HG03064 (cell line): ENCODE results near the gene ZBTB9.

Experiments
- ATAC-seq: cut with Tn5 transposase; IDR thresholded peaks from one replicate; pipeline ENCODE4 v1.9.1; 2021; ENCODE audit warnings: low read depth; ENCODE audit not compliant: unreplicated experiment

ZBTB9 gene

DNA sequence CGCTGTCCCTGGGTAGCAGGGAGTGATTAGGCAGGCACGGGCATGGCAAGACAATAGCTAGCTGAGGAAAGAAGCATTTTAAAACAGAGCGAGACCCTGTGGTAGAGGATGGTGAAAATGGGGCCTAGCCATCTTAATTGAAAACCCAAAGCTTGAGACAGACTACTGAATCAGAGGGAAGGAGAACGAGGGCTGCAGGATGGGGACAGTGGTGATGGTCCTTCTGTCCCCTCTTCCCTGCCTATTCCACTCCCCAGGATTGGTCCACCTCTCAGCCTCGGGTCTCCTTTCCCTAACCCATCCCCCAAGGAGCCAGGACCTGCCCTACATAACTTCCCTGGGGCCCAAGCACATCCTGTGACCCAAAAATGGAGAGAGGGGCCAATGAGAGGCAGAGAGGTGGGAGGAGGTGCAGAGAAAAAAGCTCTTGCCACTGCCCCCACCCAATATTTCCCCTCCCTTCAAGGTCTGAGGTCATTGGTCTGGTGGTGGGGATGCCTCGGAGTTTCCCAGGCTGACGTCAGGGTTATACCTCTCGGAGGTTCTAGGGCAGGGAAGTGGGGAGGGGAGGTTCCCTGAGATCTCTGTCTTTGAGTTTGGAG, 35.6 kb upstream of the ZBTB9 start:
- ATAC-seq, result no peak

DNA sequence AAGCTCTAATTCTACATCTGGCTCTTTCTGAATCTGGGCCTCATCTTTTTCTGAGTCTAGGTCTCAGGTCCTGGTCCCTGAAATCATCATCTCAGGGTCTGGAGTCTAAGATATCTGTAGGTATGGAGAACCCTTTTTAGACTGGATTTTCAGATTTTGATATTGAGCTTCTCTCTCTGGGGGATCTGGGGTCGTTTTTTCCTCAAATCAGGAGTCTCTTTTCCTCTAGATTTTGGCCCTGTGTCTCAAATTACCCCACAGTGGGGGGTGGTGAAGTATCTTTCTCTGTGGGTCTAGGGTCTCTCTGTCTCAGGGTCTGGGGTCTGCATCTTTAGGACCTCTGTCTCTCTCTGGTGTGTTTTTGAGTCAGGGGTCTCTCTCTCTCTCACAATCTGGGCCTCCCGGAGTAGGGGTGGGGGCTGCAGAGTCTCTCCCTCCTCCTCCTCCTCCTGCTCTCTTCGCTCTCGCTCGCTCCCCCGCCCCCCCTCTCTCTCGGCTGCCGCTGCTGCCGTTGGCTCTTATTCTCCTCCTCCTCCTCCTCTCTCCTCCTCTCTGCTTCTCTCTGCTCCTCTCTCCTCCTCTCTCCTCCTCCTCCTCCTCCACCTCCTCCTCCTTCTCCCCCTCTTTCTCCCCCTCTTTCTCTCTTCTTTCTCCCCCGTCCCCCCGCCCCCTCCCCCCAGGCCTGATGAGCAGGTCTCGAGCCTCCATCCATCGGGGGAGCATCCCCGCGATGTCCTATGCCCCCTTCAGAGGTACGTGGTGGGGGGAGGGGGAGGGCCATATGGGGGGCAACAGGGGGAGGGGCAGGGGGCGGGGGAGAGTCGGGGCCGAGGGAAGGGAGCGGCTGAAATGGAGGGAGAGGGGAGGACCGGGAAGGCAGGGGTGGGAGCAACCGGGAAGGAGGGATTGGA, 34.5 kb upstream of the ZBTB9 start, which contains the start of gene SYNGAP1:
Gene SYNGAP1, plus strand, starts transcription at position 486 of the 911 bp plus-strand sequence. Its CDS starts 200 bp downstream, at position 686.
- no peak for ATAC-seq

DNA sequence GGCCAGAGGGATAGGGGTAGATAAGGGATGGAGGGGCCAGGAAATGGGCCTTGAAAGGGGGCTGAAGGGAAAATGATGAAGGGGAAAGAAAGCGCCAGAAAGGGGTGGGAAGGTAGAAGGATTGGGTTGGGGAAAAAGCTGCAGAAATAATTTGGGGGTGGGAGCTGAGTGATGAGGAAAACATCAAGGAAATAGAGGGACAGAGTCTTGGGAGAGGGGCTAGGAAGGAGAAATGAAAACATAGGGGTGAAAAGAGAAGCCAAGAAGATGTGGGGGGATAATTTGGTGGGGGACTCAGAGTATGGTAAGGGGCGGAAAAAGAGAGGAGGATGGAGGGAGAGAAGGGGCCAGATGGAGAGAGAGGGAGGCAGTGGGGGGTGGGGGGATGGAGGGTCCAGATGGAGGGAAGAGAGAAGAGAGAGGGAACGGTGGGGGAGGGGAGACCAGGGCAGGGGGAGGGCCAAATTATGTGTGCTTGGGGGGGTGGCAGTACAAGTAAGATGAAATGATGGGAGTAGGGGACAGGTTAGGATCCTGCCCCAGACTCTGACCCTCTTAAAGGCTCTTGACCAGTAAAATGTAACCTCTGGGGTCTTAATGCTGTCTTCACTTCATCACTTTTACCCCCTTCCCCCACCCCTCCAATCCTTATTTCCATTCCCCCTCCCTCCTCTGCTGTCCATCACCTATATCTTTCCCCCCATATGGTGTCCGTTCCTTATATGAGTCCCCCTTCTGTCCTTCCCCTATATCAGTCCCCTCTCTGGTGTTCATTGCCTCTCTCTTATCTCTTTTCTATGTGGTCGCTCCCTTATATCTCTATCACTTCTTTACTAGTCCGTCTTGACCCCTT, 33.7 kb upstream of the ZBTB9 start:
- ATAC-seq, result no peak

DNA sequence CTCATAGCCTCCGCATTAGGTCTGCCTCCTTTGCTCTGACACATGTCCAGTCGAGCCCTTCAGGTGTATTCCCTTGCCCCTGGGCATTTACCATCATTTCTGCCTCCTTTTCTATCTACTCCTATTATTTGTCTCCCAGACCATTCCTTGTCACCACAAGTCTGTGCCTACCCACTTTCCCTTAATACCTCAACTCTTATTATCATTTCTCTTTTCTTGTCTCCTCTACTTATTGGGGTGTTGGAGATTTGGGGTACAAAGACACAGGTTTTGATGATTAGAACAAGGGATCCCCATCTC, 33.1 kb upstream of the ZBTB9 start:
- ATAC-seq, result no peak

DNA sequence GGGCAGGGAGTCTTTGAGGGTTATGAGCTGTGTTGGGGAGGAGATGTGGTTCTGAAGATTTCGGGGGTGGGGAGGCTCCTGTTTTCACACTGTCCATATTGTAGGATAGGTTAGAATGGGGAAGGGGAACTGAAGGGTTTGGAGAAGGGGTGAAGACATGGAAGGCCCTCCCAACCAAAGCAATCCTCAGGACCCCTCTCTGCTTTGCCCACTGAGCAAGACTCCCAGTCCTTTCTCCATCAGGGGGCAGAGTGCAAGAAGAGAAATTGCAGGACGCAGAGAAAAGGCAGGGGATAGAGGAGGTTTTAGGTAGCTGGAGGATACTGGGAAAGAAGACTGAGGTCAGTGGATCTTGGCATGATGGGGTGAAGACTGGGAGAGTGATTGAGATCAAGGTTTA, 30.6 kb upstream of the ZBTB9 start:
- no peak for ATAC-seq

DNA sequence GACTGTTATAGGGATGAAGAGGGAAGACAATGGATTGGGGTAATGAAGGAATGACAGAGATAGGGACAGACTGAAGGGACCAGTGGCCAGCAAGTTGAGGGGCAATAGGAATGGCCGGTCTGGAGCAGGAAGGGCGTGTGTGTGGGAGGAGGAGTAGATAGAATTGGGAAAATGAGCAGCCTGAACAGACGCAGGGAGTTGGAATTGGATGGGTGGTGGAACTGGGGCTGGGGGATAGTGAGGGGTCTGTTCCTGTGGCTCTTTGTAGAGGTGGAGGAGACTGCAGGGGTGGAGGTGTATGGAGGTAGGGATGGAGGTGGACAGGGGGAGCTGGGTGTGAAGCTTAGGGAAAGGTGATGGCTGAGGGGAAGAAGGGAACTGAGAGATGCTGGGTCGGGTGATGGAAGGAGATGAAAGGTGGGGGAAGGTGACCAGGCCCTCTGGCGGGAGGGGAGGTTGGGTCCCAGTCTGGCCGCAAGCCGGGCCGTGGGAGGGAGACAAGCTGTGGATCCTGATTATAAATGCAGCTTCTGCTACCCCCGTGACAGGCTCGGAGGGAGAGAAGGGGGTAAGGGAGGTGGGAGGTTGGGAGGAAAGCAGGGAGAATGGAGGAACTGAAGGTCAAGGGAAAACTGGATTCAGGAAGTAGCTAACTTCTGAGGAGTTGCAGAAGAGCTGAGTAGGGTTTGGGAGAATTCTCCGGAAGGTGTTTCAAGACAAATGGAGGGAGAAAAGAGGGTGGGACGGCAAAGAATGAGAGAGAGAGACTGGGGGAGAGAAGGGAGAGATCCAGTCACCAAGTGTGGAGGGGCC, 29.3 kb upstream of the ZBTB9 start:
- no peak for ATAC-seq

DNA sequence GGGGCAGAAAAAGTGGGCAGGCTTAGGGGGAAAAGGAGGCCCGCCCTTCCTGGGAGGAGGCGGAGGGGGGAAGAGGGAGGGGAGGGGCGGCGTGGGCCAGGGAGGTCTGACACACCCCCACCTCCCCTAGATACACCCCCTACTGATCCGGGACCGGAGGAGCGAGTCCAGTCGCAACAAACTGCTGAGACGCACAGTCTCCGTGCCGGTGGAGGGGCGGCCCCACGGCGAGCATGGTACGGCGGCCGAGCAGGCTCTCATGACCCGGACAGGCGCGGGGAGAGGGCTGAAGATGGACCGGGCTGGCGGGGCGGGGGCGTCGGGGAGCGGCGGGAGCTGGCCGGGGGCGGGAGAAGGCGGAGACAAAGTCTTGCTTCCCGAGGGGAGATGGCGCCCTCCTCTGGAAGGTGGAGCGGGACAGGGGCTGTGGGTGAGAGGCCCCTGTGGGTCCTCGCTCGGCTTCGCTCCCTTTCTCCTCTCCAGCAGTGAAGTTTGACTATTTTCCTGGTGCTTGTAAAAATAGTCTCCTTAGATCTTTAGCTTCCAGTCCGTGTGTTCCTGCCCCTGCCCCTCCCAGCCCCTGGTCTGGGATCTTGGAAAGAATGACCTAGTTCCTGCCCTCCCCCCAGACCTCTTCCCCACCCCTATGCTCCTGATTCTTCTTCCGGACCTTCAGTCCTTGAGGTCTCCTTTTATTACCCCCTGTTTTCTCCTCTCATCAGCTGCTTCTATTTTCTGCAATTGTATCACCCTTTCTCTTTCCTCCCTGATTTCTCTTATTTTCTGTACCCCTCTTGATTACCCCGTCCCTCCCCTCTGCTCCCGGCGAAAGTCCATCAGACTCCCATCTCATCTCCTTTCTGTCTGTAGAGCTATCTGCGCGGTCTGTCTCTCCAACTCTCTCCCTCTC, 28.5 kb upstream of the ZBTB9 start:
- ATAC-seq, result no peak

DNA sequence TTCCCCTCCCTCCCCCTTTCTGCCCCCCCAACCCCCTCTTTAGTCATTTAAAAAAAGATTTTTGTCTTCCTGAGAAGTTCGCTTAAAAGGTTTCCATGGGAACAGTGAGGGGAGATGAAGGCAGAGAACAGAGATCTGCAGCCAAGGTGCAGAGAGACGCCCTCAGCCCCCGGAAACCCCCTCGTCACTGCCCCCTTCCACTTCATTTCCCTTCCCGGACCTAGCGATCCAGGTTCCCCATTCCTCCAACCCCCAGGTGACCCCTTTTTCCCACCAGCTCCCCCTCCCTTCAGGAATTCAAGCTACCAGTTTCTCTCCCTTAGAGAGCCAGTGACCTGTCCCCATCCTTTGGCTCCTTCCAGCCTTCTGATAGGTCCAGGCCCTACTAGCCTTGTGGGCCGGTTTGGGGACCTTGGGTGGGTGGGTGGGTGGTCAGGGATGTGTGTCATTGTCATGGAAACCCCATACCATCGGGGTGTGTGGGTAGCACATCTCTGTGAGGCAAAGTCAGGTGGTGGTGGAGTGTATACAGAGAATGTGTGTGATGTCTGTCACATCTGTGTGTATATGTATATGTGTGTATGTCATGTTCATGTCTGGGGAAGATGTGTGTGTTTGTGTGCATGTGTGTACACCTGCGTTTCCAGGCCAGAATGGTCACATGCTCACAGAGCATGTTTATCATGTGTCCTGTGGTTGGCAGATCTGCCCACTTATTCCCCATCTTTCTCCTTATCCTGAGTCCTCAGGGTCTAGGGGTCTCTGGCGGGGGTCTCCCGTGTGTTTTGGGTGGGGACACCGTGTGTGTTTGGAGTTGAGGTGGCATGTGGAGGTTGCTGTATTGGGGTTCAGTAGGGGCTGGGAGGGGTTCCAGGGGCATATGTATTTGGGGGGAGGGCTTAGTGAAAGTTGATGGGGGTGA, 27.5 kb upstream of the ZBTB9 start:
- no peak for ATAC-seq

DNA sequence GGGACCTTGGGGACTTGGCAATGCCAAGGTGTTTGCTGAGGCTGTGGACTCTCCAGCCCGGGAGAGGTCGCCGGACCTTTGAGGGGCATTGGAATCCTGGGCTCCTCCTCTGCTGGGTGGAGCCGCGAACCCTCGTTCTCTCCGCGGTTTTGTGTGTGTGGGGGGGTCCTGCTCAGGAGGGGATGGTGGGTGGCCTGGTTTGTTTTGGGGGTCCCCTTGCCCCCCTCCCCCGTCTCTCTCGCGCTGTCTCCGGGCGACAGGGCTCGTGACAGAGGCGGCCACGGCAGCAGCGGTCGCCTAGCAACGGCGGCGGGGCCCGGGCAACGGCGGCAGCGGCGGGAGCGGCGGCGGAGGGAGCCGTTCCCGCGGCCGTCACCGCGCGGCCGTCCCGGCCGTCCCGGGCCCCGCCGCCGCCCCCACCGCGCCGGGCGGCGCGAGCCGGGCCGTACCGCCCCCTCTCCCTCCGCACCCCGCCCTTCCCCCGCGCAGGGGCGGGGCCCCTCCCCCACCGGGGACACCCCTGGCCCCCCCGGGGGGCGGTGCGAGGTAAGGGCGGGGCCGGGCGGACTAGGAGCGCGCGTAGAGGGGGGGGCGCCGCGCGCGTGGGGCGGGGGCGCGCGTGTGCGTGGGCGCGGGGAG, 26.7 kb upstream of the ZBTB9 start:
- ATAC-seq, result no peak

DNA sequence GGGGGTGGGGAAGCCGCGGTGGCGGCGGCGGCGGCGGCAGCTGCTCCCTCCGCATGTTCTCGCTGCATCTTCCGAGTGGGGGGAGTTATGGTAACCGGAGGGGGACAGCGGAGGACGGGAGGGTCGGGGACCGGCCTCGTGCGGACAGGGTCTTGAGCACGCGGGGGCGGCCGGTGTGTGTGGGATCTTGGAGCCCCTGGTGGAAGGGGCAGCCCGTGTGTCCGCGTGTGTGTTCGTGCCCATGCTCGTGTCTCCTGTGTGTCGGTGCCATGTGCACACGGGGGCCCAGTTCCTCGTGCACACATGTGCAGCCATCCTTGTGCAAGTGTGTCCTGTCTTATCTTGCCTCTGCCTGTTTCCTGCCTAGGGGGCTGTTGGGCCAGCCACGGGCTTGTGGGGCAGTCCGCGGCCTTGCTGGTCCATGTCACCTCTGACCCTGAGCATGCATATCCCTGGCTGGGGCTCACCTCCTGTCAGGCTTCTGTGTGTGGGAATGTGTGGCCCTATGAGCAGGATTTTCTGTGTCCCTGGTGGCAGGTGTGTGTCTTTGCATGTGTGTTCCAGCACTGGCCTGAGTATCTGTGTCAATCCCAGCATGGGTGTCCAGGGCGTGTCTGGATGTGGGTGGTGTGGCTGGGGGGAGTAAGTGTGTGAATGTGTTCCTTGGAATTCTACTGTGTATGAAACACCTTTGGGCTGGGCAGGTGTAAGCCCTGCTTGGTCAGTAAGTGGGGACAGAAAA, 26.0 kb upstream of the ZBTB9 start:
- no peak for ATAC-seq

DNA sequence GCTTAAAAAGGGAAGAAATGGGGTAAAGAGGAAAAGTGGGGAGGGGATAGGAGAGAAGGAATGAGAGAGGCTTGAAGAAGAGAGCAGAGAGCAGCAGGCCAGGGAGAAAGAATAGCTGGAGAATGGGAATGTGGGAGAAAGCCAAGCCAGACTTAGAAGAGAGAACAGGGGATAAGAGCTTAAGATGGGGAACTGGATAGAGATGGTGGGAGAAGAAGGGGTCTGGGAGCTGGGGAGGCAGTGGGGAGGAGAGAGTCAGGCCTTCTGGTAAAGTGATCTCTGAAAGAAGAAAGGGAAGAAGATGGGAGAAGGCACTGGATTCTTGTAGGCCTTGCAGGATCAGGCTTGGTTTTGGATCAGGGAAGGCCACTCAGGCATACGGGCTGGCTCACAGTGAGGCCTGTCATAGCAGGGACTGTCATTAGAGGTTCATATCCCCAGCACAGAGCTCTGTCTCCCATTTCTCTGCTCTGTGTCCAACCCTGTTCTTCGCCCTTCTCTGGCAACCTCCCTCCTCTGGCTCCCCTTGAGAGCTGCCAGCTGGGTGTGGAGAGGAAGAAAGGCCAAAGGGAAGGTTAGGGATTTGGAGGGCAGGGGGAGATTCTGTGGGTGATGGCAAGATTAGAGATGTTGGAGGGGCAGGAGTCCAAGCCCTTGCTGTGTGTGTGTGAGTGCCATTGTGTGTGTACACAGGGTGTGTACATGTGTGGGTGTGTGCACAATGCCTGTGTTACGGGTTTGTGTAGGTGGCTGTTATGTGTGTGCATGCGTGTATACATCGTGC, 25.2 kb upstream of the ZBTB9 start:
- no peak for ATAC-seq

DNA sequence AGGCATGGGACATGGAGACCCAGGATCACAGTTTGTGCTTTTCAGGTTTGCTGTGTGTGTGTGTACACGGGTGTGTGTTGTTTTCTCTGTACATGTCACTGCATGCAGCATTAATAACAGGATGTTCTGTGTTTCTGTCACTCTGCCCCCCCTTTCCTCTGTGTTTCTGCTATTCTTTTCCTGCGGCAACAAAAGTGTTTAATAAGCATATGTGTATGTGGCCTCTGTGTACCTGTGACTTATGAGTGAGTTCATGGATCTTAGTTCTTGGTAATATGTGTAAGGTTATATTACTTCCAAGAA, 24.7 kb upstream of the ZBTB9 start:
- no peak for ATAC-seq

DNA sequence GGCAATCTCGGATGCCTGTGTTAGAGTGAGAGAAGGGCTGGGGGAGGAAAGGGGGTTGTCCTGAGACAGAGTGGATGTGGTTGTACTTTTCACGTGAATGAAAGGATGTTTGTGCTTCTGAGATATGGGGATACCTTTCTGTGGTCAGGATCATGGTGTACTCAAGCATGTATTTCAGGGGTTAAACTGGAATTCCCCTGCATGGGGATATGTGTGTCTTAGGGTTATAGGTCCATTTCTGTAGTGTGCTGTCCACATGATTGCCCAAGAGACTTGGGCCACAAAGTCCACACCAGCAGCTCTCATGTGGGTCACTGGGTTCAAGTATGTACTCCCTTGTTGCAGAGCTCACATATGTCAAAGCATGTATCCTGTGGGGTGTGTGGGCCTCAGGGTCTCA, 24.0 kb upstream of the ZBTB9 start:
- ATAC-seq, result no peak

DNA sequence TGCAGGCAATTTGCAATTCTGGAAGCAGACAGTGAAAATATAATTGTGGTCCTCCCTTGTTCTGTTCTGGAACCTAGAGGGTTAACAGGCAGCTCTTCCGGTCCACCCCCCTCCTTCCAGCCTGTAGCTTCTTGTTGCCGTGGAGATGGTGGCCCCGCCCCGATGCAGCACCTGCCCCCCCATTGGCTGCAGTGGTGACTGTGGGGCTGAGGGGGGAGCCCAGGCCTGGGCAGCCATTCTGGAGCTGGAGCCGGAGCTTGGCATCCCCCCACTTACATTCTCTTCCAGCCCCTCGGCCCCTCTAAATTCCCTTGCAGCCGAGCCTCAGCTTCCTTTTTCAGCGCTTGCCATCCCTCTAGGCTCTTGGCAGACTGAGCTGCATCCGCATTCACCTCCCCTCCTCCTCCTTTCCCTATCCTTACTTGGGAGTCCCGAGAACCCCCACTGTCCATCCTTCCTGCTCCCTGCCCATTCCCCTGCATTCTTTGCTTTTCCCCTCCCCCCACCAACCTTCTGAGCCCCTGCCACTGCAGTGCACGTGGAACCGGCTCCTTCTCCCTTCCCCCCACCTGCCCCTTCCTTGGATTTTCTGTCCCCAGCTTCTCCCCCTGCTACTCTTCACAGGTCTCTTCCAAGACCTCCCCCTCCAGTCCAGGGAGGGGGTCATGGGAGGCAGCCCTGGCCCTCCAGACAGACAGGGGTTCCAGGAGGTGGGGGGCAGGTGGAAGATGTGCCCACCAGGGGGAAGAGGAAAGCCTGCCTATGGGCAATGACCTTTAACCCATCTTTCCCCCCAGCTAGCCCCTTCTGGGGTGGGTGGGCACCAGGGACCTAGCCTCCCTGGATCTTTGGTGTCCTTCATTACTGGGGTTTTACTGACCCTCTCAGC, 23.1 kb upstream of the ZBTB9 start:
- no peak for ATAC-seq

DNA sequence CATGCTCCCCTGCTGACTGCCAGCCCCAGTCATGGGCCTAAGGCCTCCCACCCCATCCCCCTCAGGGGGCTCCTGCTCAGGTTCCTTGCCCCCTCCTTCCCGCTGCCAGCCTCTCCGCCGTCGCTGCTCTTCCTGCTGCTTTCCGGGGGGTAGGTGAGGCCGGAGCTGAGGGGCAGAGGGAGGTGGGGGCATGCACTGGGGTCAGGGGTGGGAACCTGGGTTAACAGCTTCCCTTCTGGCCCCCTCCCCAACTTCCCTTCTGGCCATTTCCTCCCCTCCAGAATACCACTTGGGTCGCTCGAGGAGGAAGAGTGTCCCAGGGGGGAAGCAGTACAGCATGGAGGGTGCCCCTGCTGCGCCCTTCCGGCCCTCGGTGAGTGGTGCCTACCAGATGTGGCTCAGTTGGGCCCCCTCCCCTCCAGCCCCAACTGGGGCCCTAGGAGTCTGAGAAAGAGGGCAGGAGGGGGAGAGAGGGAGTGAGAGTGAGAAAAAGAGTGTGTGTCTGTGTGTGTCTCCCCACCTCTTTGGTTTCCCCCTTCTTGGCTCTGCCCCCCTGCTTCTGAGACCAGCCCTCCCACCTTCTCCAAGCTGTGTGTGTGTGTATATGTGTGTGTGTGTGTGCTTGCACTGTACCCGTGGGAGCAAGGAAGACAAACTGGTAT, 22.4 kb upstream of the ZBTB9 start:
- ATAC-seq, result no peak
